Activated CD8-positive, alpha-beta memory T cell treated with anti-CD3 and anti-CD28 coated beads, Interleukin-2, amount 50 U/mL, for 48 hours (primary cell): ENCODE measurements around the gene GOLGA8S.
"Not testable (repeated sequence)": the region's sequence is repeated elsewhere in the genome, so short reads cannot be mapped to it uniquely, and the experiment has no call there.

ENCODE experiments used
- DNase-seq: peaks from one replicate; pipeline ENCODE4 v3.0.0-alpha.2; 2020

GOLGA8S gene, protein sequence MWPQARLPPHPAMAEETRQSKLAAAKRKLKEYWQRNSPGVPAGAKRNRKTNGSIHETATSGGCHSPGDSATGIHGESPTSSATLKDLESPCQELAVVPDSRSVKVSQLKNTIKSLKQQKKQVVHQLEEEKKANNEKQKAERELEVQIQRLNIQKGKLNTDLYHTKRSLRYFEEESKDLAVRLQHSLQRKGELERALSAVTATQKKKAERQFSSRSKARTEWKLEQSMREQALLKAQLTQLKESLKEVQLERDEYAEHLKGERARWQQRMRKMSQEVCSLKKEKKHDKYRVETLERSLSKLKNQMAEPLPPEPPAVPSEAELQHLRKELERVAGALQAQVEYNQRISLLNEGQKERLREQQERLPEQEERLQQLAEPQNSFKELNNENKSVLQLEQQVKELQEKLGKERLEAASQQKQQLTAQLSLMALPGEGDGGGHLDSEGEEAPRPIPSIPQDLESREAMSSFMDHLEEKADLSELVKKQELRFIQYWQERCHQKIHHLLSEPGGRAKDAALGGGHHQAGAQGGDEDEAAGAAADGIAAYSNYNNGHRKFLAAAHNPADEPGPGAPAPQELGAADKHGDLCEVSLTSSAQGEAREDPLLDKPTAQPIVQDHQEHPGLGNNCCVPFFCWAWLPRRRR

DNA sequence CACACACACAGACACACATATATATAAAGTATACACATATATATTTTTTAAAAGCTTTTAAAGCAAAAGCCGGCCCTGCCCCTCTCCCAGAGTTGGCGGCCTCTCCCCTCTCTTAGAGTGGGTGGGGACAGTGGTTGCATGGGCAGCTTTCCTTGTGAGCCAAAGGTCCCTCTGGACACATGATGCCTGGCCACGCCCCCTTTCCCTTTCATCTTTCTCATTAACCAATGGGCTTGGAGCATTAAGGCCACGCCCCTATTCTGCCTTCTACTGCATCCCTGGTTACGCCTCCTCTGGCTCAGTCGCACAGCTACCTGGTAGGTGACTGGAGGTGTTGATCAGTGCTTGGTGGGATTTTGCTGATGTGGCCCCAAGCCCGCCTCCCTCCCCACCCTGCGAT lies at the start of gene GOLGA8S:
GOLGA8S (plus strand) TSS at position 301 of the 400 bp plus-strand sequence; CDS start at position 363, 62 bp downstream.
- DNase-seq: not testable (repeated sequence)

DNA sequence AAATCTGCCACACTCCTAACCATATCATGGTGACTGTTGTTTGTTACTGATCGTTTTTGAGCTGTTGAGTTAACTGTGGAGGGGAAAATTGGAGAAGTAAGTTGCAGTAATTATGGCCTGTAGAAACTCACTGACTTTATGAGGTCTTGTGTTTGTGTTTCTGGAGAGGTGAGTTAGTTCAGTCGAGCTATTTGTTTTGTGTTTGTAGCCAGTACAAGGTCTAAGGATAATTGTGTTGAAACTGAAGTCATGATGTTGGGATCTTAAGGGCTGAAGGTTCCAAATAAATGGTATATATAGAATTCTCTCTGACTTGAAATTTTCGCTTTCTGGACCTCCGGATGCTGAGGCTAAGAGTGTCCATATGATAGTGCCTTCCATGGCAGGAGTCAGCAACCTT lies 49.7 kb upstream of the GOLGA8S start:
- not testable (repeated sequence) for DNase-seq

DNA sequence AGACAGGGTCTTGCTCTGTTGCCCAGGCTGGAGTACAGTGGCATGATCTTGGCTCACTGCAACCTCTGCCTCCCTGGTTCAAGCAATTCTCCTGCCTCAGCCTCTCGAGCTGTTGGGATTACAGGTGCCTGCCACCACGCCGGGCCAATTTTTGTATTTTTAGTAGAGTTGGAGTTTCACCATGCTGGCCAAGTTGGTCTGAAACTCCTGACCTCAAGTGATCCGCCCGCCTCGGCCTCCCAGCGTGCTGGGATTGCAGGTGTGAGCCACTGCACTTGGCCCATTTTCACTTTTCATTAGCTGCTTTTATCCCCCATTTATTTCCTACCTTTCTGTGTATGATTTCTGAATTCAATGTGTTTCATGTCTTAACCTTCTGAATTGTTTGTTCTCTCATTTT lies 48.6 kb upstream of the GOLGA8S start:
- DNase-seq: not testable (repeated sequence)

DNA sequence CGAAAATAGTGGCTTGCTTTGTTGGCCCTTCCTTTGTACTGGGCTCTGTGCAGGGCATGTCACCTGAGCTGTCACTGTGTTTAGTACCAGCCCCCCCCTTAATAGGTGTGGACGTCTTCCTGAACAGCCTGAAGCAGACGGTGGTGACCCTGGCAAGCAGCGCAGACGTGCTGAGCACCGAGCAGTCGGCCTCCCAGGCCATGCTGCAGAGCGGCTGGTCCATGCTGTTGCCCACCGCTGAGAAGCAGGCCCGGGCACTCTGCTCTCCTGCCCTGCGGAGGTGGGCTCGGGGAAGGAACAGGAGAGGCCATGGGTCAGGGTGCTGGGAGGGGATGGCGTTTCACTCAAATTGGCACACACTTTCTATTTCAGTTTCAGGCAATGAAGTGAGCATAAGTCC lies 43.3 kb upstream of the GOLGA8S start:
- not testable (repeated sequence) for DNase-seq

DNA sequence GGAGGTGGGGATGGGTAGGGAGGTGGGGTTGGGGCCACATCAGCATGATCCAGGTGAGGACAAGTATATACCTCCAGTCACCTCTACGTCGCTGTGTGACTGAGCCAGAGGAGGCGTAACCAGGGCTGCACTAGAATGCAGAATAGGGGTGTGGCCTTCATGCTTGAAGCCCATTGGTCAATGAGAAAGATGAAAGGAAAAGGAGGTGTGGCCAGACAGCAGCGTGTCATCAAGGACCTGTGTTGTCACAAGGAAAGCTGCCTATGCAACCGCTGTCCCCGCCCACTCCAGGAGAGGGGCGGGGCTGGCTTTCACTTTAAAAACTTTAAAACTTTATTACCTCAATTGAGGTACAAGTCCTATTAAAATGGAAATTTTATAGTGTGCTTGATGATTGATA lies 20.5 kb upstream of the GOLGA8S start, which contains the start of gene GOLGA6L26:
GOLGA6L26 (minus strand) TSS at position 101 of the 400 bp plus-strand sequence; CDS start at position 40, 61 bp downstream.
- not testable (repeated sequence) for DNase-seq

DNA sequence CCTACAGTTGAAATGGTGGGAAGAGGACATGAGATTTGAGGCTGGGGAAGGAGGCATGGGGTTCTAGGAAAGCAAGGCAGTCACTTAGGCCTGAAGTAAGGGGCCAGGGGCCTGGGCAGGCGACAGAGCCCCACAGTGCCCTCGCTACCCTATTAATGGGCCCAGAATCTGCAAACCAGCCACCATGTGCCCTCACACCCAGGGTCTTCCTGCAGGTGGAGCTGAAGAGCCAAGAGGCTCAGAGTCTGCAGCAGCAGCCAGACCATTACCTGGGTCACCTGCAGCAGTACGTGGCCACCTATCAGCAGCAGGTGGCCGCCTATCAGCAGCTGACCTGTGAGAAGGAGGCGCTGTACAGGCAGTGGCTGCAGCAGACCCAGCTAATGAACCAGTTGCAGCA lies 8.1 kb downstream of the GOLGA8S start:
- not testable (repeated sequence) for DNase-seq

DNA sequence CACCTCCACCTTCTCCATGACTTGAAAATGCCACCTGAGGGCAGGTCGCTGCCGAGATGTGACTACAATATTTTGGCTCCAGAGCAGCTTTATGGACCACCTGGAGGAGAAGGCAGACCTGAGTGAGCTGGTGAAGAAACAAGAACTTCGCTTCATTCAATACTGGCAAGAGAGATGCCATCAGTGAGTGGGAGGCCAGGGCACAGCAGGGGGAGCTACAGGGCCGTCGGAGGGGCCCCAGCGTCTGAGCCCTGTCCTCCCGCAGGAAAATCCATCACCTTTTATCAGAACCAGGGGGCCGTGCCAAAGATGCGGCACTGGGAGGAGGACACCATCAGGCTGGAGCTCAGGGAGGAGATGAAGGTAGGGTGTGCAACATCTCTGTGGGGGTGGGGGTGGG lies 9.7 kb downstream of the GOLGA8S start:
- DNase-seq: not testable (repeated sequence)

DNA sequence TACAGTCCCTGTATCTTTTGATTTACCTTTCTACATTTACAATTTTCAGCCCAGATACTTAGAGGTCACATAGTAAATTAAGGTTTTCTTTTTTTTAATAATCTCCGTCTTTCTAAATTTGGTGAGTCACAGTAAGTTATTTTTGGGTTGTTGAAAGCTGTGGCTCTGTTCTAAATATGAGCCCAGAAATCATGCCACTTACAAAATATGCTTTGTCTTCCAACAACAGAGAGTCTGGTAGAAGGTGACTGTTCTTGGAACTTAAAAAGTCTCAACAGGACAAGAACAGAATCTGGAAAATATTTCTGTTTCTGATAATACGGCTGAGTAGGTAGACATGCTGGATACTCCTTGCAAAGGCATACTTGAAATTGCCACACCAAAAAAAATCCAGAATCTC lies 16.0 kb downstream of the GOLGA8S start:
- DNase-seq: no peak

DNA sequence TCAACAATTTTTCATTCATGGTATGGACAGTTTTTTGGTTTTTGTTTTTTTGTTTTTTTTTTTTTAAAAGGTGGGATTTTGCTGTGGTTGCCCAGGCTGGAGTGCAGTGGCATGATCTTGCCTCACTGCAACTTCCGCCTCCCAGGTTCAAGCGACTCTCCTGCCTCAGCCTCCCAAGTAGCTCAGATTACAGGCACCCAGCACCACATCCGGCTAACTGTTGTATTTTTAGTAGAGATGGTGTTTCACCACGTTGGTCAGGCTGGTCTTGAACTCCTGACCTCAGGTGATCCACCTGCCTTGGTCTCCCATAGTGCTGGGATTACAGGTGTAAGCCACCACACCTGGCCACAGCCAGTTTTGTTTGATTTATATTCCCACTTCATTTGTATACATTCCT lies 16.6 kb downstream of the GOLGA8S start:
- not testable (repeated sequence) for DNase-seq

DNA sequence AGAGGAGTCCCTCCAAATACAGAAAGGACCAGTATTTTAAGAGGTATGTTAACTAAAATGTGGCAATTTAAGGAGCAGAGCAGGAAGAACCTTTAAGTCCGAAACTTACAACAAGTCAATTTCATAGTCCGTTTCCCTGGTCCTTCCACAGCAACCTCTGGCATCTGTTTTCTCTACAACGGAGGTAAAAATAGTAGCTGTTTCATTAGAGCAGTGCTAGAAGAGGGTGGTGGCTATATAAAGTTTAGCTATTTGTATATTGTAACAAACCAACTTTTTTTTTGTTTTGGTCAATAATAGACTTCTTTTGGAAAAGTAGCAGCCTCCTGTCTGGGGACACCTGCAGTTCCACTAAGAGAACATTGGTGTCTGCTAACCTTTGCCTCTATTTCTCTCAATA lies 17.3 kb downstream of the GOLGA8S start:
- not testable (repeated sequence) for DNase-seq

DNA sequence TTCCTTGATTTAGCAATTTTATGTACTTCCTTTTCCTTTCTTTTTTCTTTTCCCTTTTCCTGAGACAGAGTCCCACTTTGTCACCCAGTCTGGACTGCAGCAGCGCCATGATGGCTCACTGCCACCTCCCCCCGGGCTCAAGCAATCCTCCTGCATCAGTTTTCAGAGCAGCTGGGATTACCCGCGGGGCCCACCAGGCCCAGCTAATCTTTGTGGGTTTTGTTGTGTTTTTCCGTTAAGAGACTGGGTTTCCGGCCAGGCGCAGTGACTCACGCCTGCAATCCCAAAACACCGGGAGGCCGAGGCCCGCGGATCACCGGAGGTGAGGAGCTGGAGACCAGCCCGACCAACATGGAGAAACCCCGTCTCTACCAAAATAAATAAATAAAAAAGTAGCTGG lies 17.7 kb downstream of the GOLGA8S start:
- no peak for DNase-seq

DNA sequence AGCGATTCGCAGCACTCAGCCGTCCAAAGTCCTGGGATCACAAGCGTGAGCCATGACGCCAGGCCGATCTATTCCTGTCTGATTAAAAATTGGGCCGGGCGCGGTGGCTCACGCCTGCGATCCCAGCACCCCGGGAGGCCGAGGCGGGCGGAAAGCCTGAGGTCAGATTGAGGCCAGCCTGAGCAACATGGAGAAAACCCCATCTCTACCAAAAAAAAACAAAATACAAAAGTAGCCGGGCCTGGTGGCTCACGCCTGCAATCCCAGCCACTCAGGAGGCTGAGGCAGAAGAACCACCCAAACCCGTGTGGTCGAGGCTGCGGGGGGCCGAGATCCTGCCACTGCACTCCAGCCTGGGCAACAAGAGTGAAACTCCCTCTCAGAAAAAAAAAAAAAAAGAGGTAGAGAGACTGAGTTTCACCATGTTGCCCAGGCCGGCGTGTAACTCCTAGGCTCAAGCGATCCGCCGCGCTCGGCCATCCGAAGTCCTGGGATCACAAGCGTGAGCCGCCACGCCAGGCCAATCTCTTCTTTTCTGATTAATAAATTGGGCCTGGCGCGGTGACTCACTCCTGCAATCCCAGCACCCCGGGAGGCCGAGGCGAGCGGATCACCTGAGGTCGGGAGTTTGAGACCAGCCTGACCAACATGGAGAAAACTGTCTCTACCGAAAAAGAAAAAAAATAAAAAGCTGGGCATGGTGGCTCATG lies 18.5 kb downstream of the GOLGA8S start:
- not testable (repeated sequence) for DNase-seq

DNA sequence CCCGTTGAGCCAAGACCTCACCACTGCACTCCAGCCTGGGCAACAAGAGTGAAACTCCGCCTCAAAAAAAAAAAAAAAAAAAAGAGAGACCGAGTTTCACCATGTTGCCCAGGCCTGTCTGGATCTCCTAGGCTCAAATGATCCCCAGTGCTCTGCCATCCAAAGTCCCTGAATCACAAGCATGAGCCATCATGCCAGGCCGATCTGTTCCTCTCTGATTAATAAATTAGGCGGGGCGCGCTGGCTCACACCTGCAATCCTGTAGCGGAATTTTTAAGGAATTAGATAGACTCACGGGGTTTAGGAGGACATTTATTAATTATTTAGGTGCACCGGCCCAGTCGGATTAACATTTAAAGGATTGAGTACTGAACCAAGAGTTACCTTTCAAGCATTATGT lies 19.7 kb downstream of the GOLGA8S start:
- not testable (repeated sequence) for DNase-seq

DNA sequence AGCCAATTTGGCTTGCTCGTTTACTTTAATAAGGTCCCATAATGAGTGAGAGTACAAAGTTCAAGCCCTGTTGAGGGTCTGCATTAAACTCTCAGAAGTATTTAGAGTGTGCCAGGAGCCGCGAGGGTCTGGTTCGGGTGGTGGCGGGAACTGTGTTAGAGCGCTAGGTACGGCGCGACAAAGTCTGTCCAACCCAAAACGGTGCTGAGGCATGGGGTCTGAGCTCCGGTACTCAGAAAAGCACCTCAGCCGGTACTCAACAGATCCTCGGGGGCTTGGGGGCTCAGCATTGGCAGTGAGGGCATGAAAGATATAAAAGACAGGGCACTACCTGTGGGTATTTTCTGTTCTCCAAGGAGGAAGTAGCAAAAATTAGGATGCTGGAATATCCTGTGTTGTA lies 24.4 kb downstream of the GOLGA8S start:
- DNase-seq: not testable (repeated sequence)

DNA sequence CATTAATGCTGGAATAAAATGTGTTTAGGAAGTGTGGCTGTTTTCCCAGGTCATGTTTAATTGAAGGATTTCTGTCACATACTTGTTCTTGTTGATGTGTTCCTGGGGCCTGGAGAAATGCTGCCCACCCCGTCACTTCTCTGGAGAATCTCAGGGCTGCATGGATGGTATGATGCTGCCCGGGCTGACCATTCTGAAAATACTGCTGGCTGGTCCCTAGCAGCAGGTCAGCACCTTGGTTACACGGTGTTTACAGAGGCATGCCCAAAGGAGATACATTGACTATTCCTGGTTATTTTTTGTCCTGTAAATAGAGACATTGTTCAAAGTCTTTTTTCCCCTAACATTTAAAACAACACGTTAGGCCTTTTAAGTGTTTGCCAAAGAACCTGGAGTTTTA lies 26.2 kb downstream of the GOLGA8S start:
- not testable (repeated sequence) for DNase-seq

DNA sequence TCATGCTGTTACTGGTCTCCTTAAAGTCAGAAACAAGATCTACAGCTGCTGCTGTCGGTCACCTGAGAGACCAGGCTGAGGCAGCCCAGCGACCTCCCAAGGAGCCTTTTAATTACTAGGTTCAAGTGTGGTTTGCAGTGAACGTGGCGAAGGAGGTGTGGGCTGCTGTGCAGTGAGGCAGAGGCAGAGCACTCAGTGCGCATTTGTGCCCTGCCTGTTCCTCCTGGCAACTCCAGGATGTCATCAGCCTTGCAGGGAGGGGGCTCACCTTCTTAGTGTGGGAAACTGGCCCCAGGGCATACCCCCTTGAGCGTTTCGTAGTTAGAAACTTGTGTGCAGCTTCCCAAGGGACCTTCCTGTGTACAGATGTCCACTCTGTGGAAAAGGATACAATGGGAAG lies 26.6 kb downstream of the GOLGA8S start:
- DNase-seq: not testable (repeated sequence)

DNA sequence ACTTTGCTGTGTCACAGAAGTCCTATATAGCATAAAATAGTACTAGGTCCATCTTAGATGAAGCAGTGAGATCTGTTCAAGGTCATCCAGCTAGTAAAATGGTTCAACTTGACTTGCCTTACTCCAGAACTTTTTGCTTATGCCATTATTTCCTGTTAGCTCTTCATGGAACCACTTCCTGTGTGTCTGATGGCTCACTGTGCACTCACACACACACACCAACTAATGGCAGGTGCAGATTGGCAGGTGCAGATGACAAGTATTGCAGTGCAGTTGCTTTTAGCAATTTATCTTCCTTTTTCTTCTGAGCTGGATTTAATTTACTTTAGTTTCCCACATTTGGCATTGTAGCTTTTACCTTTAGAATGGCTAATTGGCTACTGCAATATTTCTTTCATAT lies 29.8 kb downstream of the GOLGA8S start:
- DNase-seq: no peak

DNA sequence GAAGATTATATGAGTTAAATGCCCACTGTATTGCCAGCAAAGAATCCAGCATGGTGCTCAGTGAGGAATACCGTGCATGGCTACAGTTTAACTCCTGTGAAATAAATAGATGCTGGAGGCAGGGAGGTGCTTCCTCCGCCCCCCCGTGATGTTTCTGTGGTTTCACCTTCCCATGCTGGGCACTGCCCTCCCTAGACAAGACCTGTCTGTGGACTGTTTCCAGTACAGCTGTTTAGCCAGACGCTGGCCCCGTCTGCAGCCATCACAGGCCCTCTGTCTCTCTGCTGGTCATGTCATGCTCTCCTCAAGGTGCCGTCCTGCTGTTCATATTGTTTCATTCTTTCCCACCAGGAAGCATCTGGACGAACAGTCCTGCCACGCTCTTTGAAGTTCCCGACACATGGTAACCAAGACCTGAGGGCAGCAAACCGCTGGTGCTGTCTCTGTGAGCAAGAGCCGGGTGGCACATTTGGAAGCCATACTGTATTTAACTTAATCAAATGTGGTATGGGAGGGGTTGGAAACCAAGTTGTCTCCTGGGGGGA lies 31.4 kb downstream of the GOLGA8S start:
- no peak for DNase-seq

DNA sequence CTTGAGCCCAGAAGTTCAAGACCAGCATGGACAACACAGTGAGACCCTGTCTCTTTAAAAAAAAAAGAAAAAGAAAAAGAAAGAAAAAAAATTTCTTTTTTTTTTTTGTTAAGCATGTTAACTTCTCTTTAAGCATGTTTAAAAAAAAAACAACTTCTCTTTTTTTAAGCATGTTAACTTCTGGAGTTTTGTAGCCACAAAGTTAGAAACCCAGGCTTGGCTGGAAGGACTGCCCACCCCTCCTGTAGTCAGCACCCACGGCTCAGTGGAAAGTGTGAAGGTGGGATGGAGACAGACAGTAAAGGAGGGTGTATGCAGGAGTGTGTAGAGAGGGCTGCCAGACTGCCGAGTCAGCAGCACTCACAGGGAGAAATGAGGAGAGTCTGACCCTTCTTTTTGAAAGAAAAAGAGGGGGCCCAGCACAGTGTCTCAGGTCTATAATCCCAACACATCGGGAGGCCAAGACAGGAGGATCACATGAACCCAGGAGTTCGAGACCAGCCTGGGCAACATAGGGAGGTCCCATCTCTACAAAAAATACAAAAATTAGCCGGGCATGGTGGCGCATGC lies 33.2 kb downstream of the GOLGA8S start:
- no peak for DNase-seq

DNA sequence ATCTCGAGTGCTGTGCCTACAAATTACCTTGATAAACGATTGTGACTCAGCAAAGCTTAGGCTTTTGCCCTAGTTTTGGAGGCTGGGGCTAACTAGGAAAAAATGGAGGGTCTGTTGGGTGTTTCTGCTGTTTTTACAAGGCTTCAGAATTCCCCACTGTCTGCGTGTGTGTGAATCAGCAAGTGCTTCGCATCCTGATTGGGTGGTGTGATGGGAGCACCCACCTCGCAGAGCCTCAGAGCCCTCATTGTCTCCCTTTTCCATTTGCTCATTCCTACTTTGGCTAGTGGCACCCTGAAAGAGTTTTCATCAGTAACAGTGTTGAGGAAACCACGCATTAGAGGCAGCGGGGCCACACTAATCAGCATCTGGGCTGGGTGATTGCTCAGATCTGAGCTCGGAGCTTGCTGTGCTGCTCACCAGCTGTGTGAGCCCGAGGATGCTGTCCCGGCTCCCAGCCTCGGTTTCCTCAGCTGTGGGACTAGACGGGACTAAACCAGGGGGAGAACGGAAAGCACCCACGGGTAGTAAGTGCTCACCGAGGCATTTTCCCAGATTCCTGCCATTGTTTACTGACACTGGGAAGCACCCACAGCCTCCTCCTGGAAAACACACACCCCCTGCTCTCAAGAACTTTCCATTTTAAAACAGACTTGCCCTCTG lies 40.6 kb downstream of the GOLGA8S start:
- no peak for DNase-seq

DNA sequence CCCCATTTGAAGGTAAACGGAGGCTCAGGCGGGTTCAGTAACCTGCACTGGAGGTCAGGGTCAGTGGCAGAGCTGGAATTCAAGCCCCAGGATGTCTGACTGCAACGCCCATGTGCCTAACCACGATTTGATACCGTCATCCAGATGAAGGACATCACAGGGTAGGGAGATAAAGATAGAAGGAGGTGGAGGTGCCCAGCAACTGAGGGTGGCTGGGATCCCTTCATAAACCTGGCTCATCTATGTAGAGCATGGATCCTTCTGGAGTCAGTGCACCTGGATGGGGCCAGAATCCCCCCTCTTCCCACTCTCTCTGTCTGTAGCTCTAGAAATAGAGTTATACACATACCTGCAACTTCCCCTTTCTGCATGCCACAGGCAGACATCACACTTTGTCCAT lies 41.3 kb downstream of the GOLGA8S start:
- no peak for DNase-seq

DNA sequence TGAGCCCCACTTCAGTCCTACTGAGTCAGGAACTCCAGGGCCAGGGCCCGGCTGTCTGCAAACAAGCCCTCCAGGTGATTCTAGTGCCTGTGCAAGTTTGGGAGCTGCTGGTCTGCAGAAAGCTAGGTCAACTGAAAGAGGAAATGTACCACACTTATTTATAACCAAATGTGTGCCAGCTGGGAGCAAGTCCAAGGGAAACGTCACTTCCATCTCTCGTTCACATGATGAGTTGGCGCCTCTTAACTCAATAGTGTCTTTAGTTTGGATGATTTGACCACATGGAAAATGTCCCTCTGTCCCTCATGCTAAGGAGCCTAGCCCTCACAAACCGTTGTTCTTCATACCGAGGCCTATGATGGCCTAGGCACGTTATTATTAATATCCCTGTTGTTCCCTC lies 43.2 kb downstream of the GOLGA8S start:
- DNase-seq: no peak
